Endothelial cell of umbilical vein (primary cell): ENCODE measurements around the gene DGKB.

ENCODE experiments used
- GATA2 ChIP-seq: IDR thresholded peaks from 2 replicates; pipeline ENCODE4 v1.7.0; 2011; ENCODE audit warnings: low read depth, mild to moderate bottlenecking, moderate library complexity, mixed read lengths, low read length; ENCODE audit not compliant: insufficient read length, insufficient read depth
- POLR2A ChIP-seq: IDR thresholded peaks from 2 replicates; pipeline ENCODE4 v1.6.1; 2012; ENCODE audit warnings: low read depth, mild to moderate bottlenecking, control low read depth, low read length
- POLR2AphosphoS5 ChIP-seq: IDR thresholded peaks from 2 replicates; pipeline ENCODE4 v1.6.1; 2012; ENCODE audit warnings: low read depth, mild to moderate bottlenecking, control low read depth, low read length, moderate library complexity; ENCODE audit not compliant: insufficient read depth
- TF ChIP-seq, protein P1 (sequence below), 2 donors: IDR thresholded peaks; 1 replicate in 1 of 2; 2 replicates in 1 of 2; pipeline ENCODE4 v1.5.1; 2011; ENCODE audit warnings: low read length in 2 of 2, mild to moderate bottlenecking in 2 of 2, moderate library complexity in 2 of 2, control low read depth in 1 of 2, inconsistent platforms in 1 of 2, low read depth in 1 of 2; ENCODE audit not compliant: insufficient read depth in 1 of 2; ENCODE audit errors: extremely low read depth in 1 of 2
- TF ChIP-seq, protein P2 (sequence below): IDR thresholded peaks from 2 replicates; pipeline ENCODE4 v1.6.1; 2011; ENCODE audit not compliant: insufficient read depth, insufficient read length

DNA sequence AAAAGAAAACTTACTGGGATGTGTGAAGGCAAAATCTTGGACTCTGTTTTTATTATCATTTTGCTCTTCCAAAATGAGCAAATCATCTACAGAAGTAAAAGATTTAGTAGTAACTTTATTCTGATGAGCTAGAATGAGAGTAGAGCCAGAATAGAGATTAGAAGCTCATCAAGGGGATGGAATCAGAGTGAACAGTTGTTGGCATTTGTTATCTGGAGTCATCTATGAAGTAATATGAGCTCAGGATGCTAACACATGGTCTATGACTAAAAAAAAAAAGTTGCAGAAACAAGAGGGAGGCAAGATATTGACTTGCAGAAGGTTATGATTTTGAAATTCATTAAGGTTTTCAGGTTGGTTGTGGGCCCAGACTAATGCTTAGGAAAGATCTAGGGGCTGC is 504.0 kb downstream of the DGKB start:
- TF ChIP-seq, protein P1, sequence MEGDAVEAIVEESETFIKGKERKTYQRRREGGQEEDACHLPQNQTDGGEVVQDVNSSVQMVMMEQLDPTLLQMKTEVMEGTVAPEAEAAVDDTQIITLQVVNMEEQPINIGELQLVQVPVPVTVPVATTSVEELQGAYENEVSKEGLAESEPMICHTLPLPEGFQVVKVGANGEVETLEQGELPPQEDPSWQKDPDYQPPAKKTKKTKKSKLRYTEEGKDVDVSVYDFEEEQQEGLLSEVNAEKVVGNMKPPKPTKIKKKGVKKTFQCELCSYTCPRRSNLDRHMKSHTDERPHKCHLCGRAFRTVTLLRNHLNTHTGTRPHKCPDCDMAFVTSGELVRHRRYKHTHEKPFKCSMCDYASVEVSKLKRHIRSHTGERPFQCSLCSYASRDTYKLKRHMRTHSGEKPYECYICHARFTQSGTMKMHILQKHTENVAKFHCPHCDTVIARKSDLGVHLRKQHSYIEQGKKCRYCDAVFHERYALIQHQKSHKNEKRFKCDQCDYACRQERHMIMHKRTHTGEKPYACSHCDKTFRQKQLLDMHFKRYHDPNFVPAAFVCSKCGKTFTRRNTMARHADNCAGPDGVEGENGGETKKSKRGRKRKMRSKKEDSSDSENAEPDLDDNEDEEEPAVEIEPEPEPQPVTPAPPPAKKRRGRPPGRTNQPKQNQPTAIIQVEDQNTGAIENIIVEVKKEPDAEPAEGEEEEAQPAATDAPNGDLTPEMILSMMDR (IDR thresholded peaks at IDR 0.05; ENCODE audit: extremely low read depth in 1 of 2, insufficient read depth in 1 of 2, low read depth in 1 of 2, low read length in 2 of 2) = no peak
- TF ChIP-seq POLR2A (no peak), POLR2AphosphoS5 (no peak), GATA2 (no peak)
- TF ChIP-seq, protein P2, sequence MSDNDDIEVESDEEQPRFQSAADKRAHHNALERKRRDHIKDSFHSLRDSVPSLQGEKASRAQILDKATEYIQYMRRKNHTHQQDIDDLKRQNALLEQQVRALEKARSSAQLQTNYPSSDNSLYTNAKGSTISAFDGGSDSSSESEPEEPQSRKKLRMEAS = no peak
